DOHH2 (cell line): Measurements from ENCODE around the gene NPAS3.

Source experiments
- H3F3A ChIP-seq: fragments of 200-600 bp; sonication (generic), shearing (Covaris generic); 2 replicates; pipeline ENCODE4 v1.6.0; 2016; ENCODE audit warnings: antibody characterized with exemption, mild to moderate bottlenecking; ENCODE audit not compliant: control insufficient read depth, insufficient read depth
- H3K27ac ChIP-seq: fragments of 200-600 bp; sonication (generic); 2 replicates; pipeline ENCODE4 v1.5.1; 2014; ENCODE audit warnings: low read depth, mild to moderate bottlenecking, low read length, moderate library complexity
- H3K27me3 ChIP-seq: fragments of 200-600 bp; sonication (generic); 2 replicates; pipeline ENCODE4 v1.6.1; 2014; ENCODE audit warnings: mild to moderate bottlenecking, low read length, mixed read lengths; ENCODE audit not compliant: control insufficient read depth
- H3K36me3 ChIP-seq: fragments of 200-600 bp; sonication (generic); 2 replicates; pipeline ENCODE4 v1.6.1; 2014; ENCODE audit warnings: mild to moderate bottlenecking, low read length, moderate library complexity, mixed read lengths; ENCODE audit not compliant: control insufficient read depth
- H3K4me1 ChIP-seq: fragments of 200-600 bp; sonication (generic); 2 replicates; pipeline ENCODE4 v1.6.1; 2014; ENCODE audit warnings: mild to moderate bottlenecking, low read length, mixed read lengths; ENCODE audit not compliant: control insufficient read depth
- H3K4me2 ChIP-seq: fragments of 200-600 bp; sonication (generic); 2 replicates; pipeline ENCODE4 v1.6.0; 2014; ENCODE audit warnings: mild to moderate bottlenecking, low read length, moderate library complexity
- H3K4me3 ChIP-seq: fragments of 200-600 bp; sonication (generic); 2 replicates; pipeline ENCODE4 v1.5.1; 2014; ENCODE audit warnings: mild to moderate bottlenecking, low read length, mixed read lengths
- H3K79me2 ChIP-seq: fragments of 200-600 bp; sonication (generic); 2 replicates; pipeline ENCODE4 v1.6.1; 2014; ENCODE audit warnings: mild to moderate bottlenecking, low read length, mixed read lengths; ENCODE audit not compliant: control insufficient read depth
- H3K9me2 ChIP-seq: fragments of 200-600 bp; sonication (generic); replicated peaks from 2 replicates; pipeline ENCODE4 v1.6.1; 2014; ENCODE audit warnings: mild to moderate bottlenecking, low read length, mixed read lengths; ENCODE audit not compliant: control insufficient read depth
- H3K9me3 ChIP-seq: fragments of 200-600 bp; sonication (generic); 2 replicates; pipeline ENCODE4 v1.6.1; 2014; ENCODE audit warnings: antibody characterized with exemption, low read length, mixed read lengths; ENCODE audit not compliant: control insufficient read depth, insufficient read depth
- H4K20me1 ChIP-seq: fragments of 200-600 bp; sonication (generic); 2 replicates; pipeline ENCODE4 v1.6.0; 2014; ENCODE audit warnings: low read depth, mild to moderate bottlenecking, antibody characterized with exemption, low read length, moderate library complexity; ENCODE audit not compliant: control insufficient read depth, insufficient read depth
- CTCF ChIP-seq: fragments of 200-600 bp; sonication (generic); IDR thresholded peaks from one replicate; pipeline ENCODE4 v1.5.1; 2014; ENCODE audit warnings: antibody characterized with exemption, mild to moderate bottlenecking, low read depth, low read length; ENCODE audit not compliant: poor library complexity, severe bottlenecking
- EZH2phosphoT487 ChIP-seq: fragments of 200-600 bp; sonication (generic); IDR thresholded peaks from 2 replicates; pipeline ENCODE4 v1.6.1; 2017; ENCODE audit warnings: borderline replicate concordance, mild to moderate bottlenecking, antibody characterized with exemption, low read length, moderate library complexity, mixed read lengths

NPAS3 gene

GRCh38 chr14:33451211-33451610, 512.5 kb downstream of the NPAS3 start:
- Histone ChIP-seq H3F3A (no peaks in the 10 kb centered on the region), H4K20me1 (no peaks in the 10 kb centered on the region), H3K4me2 (no peak overlapping the region), H3K27ac (no peak overlapping the region), H3K9me2 (no peaks in the 10 kb centered on the region), H3K4me1 (no peaks in the 10 kb centered on the region), H3K36me3 (no peaks in the 10 kb centered on the region), H3K9me3 (no peaks in the 10 kb centered on the region), H3K4me3 (no peak overlapping the region), H3K27me3 (no peaks in the 10 kb centered on the region), H3K79me2 (no peaks in the 10 kb centered on the region)
- TF ChIP-seq EZH2phosphoT487 (no peak), CTCF (no peak)

GRCh38 chr14:33452995-33453394, 514.3 kb downstream of the NPAS3 start:
- Histone ChIP-seq H3K27ac (no peak overlapping the region), H3K4me2 (no peak overlapping the region), H4K20me1 (no peaks in the 10 kb centered on the region), H3K4me3 (no peak overlapping the region), H3K9me3 (no peaks in the 10 kb centered on the region), H3K9me2 (no peaks in the 10 kb centered on the region), H3K4me1 (no peaks in the 10 kb centered on the region), H3K79me2 (no peaks in the 10 kb centered on the region), H3K36me3 (no peaks in the 10 kb centered on the region), H3F3A (no peaks in the 10 kb centered on the region), H3K27me3 (no peaks in the 10 kb centered on the region)
- TF ChIP-seq CTCF (no peak), EZH2phosphoT487 (no peak)

GRCh38 chr14:33454022-33454595, 515.4 kb downstream of the NPAS3 start:
- no peak for TF ChIP-seq CTCF
- TF ChIP-seq EZH2phosphoT487 = no peak
- H3K27ac ChIP-seq = no peak overlapping the region
- no peak overlapping the region for H3K4me3 ChIP-seq
- no peak overlapping the region for H3K4me2 ChIP-seq
- H3K27me3 ChIP-seq = no peaks in the 10 kb centered on the region
- no peaks in the 10 kb centered on the region for H3K36me3 ChIP-seq
- H4K20me1 ChIP-seq = no peaks in the 10 kb centered on the region
- H3K9me2 ChIP-seq = no peaks in the 10 kb centered on the region
- no peaks in the 10 kb centered on the region for H3K79me2 ChIP-seq
- H3F3A ChIP-seq = no peaks in the 10 kb centered on the region
- H3K9me3 ChIP-seq = no peaks in the 10 kb centered on the region
- no peaks in the 10 kb centered on the region for H3K4me1 ChIP-seq
